MCF 10A (cell line): ENCODE results near the gene ADD3. TPM values are rescaled to one million over a fixed set of nuclear protein-coding genes. Genes with fewer than 3 reads are reported as not detected.

ENCODE experiments used
- BruUV-seq: library from RNA; stranded (reverse); fragments of 400-500 nt; replicated peaks from 2 replicates; lab custom pipeline; 2021; lab: Mats Ljungman, UMichigan
- CTCF ChIA-PET: fragments of 300-600 bp; sonication (Branson Sonifier 250); formaldehyde crosslinking; extraction: SDS; loops from one replicate; lab custom pipeline; 2021; ENCODE audit warnings: antibody characterized with exemption, inconsistent platforms; lab: Yijun Ruan, JAX
- POLR2A ChIA-PET: fragments of 300-600, 350-650 bp; sonication (Branson Sonifier 250); formaldehyde crosslinking; extraction: SDS; loops from one replicate; lab custom pipeline; 2020; ENCODE audit warnings: antibody characterized with exemption, inconsistent platforms; lab: Yijun Ruan, JAX
- DNase-seq: peaks from one replicate; pipeline ENCODE4 v3.0.0-alpha.2; 2018; ENCODE audit not compliant: unreplicated experiment
- H3K27ac Mint-ChIP-seq: one replicate; pipeline ENCODE4 v1.8.0; 2022; ENCODE audit warnings: mild to moderate bottlenecking, low read depth, mixed read lengths; ENCODE audit not compliant: unreplicated experiment
- H3K27me3 Mint-ChIP-seq: one replicate; pipeline ENCODE4 v1.8.0; 2022; ENCODE audit warnings: mixed read lengths; ENCODE audit not compliant: insufficient read depth, unreplicated experiment
- H3K36me3 Mint-ChIP-seq: one replicate; pipeline ENCODE4 v1.8.0; 2022; ENCODE audit warnings: mild to moderate bottlenecking, moderate library complexity, mixed read lengths; ENCODE audit not compliant: insufficient read depth, unreplicated experiment
- H3K4me1 Mint-ChIP-seq: one replicate; pipeline ENCODE4 v1.8.0; 2022; ENCODE audit warnings: mixed read lengths; ENCODE audit not compliant: insufficient read depth, unreplicated experiment
- H3K4me3 Mint-ChIP-seq: one replicate; pipeline ENCODE4 v1.8.0; 2022; ENCODE audit warnings: mild to moderate bottlenecking, moderate library complexity, mixed read lengths; ENCODE audit not compliant: unreplicated experiment
- H3K9me3 Mint-ChIP-seq: one replicate; pipeline ENCODE4 v1.8.0; 2022; ENCODE audit warnings: mixed read lengths; ENCODE audit not compliant: unreplicated experiment
- CTCF ChIP-seq: fragments of 200-600 bp; IDR thresholded peaks from one replicate; pipeline ENCODE4 v1.8.0; 2022; ENCODE audit warnings: antibody characterized with exemption, mild to moderate bottlenecking; ENCODE audit not compliant: unreplicated experiment
- intact Hi-C: fragments of 100-400 bp; cut with micrococcal nuclease; formaldehyde crosslinking; loops from 2 replicates; pipeline ENCODE4 v1.14.1; 2022
- total RNA-seq: library from RNA; stranded (reverse); gene quantifications from 2 replicates; pipeline ENCODE4 v1.2.3, GENCODE V29; 2022

ADD3 gene
- total RNA-seq, 1 experiment from 2014 or later, result 14.5 TPM

- H3K4me3 Mint-ChIP-seq, result no peak overlapping the region
- CTCF ChIA-PET, result interaction anchor here (0.6 kb wide), 1 partner anchor 15 kb away, joined by 3 read pairs; no protein-coding TSS in a partner anchor
Measured at GRCh38 chr10:110051487-110051886, 43.7 kb downstream of the ADD3 start.

GRCh38 chr10:110052916-110053315, 45.1 kb downstream of the ADD3 start:
- POLR2A ChIA-PET, result interaction anchor here (0.9 to 1.2 kb wide), 2 partner anchors 9 to 29 kb away, joined by 3 to 5 read pairs; no protein-coding TSS in a partner anchor
- Mint-ChIP-seq H3K4me1 (peaks cover 10% of the 10 kb centered on the region), H3K9me3 (no peaks in the 10 kb centered on the region), H3K27me3 (no peaks in the 10 kb centered on the region), H3K36me3 (no peaks in the 10 kb centered on the region), H3K27ac (no peak overlapping the region), H3K4me3 (no peak overlapping the region)
- TF ChIP-seq CTCF, result no peak
- no peak for DNase-seq
- intact Hi-C loops, result no loop called here
- CTCF ChIA-PET, result interaction anchor here (1.3 kb wide), 1 partner anchor 18 kb away, joined by 4 read pairs; no protein-coding TSS in a partner anchor
- no TSS peak for BruUV-seq

More at GRCh38 chr10:110051487-110051886, 43.7 kb downstream of the ADD3 start:
- Mint-ChIP-seq H3K9me3 (no peaks in the 10 kb centered on the region), H3K27me3 (no peaks in the 10 kb centered on the region), H3K27ac (no peak overlapping the region), H3K36me3 (no peaks in the 10 kb centered on the region), H3K4me1 (peaks cover under 1% of the 10 kb centered on the region)
- POLR2A ChIA-PET, result no interaction called here
- intact Hi-C loops, result no loop called here
- no TSS peak for BruUV-seq
- TF ChIP-seq CTCF, result no peak
- DNase-seq, result no peak

GRCh38 chr10:110056822-110057221, 49.0 kb downstream of the ADD3 start:
- no peaks in the 10 kb centered on the region for H3K9me3 Mint-ChIP-seq
- peaks cover 10% of the 10 kb centered on the region for H3K4me1 Mint-ChIP-seq
- H3K27ac Mint-ChIP-seq, result no peak overlapping the region
- no peak for DNase-seq
- no peak for TF ChIP-seq CTCF
- POLR2A ChIA-PET, result interaction anchor here (1.3 to 1.6 kb wide), 2 partner anchors 11 to 20 kb away, joined by 3 to 4 read pairs; no protein-coding TSS in a partner anchor
- CTCF ChIA-PET, result interaction anchor here (0.7 to 0.8 kb wide), 2 partner anchors 173 to 360 kb away, joined by 3 to 4 read pairs; no protein-coding TSS in a partner anchor
- intact Hi-C loops, result no loop called here
- H3K4me3 Mint-ChIP-seq, result no peak overlapping the region
- no peaks in the 10 kb centered on the region for H3K36me3 Mint-ChIP-seq
- BruUV-seq, result no TSS peak
- H3K27me3 Mint-ChIP-seq, result no peaks in the 10 kb centered on the region

- H3K27ac Mint-ChIP-seq, result no peak overlapping the region
- no peak overlapping the region for H3K4me3 Mint-ChIP-seq
- ChIA-PET CTCF (interaction anchor here (0.7 to 1.3 kb wide), 5 partner anchors 13 to 359 kb away, joined by 3 to 6 read pairs (median 4); no protein-coding TSS in a partner anchor), POLR2A (interaction anchor here (0.6 to 1.6 kb wide), 3 partner anchors 10 to 134 kb away, joined by 3 to 4 read pairs (median 3); partner anchors contain the start of gene XPNPEP1)
- no peaks in the 10 kb centered on the region for H3K36me3 Mint-ChIP-seq
- H3K9me3 Mint-ChIP-seq, result no peaks in the 10 kb centered on the region
- no peaks in the 10 kb centered on the region for H3K27me3 Mint-ChIP-seq
- BruUV-seq, result no TSS peak
- no peak for TF ChIP-seq CTCF
- intact Hi-C loops, result no loop called here
- DNase-seq, result no peak
- peaks cover 10% of the 10 kb centered on the region for H3K4me1 Mint-ChIP-seq
Measured at GRCh38 chr10:110057456-110057855, 49.7 kb downstream of the ADD3 start.
